GM21390 (cell line): ENCODE measurements around the gene PRADC1.
"Not testable (repeated sequence)": the region's sequence is repeated elsewhere in the genome, so short reads cannot be mapped to it uniquely, and the experiment has no call there.

ENCODE experiments used
- ATAC-seq: cut with Tn5 transposase; IDR thresholded peaks from one replicate; pipeline ENCODE4 v1.9.1; 2021; ENCODE audit not compliant: unreplicated experiment

The PRADC1 gene

GRCh38 chr2:73205611-73206010 lies 27.4 kb downstream of the PRADC1 start:
- ATAC-seq = no peak

DNA sequence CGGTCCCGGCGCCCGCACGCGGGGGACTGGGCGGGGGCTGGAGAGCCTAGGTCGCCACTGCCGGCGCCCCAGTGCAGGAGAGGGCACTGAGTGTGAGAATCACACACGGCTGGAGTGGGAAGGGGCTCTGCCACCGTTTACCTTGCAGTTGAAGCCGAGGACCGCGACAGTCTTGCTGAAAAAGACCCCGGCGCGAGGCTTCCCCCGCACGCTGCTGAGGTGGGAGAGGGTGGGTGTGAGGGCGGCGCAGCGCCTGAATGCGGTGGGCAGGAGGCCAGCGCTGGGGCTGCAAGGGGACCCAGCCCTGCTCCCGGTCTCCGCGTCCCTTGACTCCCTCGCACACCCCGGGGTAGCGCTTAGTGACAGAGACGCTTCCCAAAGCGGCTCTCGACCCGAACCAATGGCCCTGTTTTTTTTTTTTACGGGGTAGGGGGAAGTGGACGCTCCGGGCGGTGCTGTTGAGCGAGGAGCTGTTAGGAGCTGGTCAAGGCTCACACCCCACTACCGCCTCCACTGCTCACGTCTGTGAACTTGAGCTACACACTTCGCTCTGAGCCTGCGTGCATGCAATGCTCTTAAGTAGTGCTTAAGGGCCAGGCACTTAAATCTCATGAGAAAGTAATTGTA lies 29.9 kb downstream of the PRADC1 start:
- no peak for ATAC-seq

DNA sequence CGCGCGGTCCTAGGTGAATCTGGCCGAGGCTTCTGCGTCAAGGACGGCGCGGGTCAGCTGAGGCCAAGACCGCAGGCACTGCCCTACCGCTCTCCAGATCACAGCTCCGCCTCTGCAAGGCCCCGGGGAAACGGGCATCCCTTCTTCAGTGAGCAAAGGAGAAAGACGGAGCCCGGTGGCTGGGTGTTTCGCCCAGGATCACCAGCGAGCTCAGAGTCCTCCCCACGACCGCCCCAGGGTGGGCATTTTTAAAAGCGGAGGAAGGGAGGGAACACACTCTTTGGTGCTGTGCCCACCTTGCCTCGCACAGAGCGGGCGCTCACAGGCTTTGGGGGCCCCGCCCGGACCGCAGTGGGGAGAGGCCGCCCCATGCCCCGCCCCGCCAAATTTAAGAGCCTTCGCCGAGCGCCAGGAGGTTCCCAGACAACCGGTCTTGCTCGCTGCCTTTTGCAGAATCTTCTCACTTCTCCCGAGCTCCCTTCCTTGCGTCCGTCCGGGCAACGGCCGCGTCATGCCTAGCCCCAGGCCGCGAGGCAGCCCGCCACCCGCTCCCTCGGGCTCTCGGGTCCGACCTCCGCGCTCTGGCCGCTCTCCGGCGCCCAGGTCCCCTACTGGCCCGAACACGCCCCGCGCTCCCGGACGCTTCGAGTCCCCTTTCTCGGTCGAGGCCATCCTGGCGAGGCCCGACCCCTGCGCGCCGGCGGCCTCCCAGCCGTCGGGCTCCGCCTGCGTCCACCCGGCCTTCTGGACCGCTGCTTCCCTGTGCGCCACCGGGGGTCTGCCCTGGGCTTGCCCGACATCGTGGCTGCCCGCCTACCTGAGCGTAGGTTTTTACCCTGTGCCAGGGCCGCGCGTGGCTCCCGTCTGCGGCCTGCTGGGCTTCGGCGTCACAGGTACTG lies 30.6 kb downstream of the PRADC1 start, which contains the start of gene NOTO:
Gene NOTO (plus strand): TSS at position 419 of the 899 bp plus-strand sequence. CDS start 93 bp downstream, at position 512.
- ATAC-seq = no peak

DNA sequence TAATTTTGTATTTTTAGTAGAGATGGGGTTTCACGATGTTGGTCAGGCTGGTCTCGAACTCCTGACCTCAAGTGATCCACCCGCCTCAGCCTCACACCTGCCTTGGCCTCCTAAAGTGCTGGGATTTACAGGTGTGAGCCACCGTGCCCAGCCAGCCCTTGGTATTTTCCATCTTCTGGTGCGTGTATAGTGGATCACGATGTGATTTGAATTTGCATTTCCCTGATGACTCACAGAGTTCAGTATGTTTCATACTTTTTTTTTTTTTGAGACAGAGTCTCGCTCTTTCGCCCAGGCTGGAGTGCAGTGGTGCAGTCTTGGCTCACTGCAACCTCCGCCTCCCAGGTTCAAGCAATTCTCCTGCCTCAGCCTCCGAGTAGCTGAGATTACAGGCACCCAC lies 32.8 kb downstream of the PRADC1 start:
- ATAC-seq = not testable (repeated sequence)

- no peak for ATAC-seq
Measured at GRCh38 chr2:73197579-73197978, 35.5 kb downstream of the PRADC1 start.

DNA sequence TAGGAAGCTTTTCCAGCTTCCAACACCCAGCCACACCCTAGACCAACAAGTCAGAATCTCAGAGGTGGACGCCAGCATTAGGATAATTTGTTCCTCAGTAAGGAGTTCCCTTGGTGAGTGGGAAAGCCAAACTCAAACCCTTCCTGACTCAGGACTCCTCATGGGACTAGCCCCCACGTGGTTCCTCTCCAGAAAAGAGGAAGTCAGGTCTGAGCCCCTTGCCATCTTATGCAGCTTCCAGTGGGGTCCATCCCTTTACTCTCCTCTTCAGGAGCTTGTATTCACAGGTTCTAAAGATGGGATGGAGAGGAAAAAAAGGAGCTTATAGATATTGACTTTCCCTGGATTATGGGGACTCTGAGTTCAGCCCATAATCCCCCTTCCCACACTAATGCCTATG lies 45.5 kb downstream of the PRADC1 start:
- no peak for ATAC-seq

GRCh38 chr2:73185965-73186364 lies 47.1 kb downstream of the PRADC1 start:
- ATAC-seq = no peak
